Activated naive CD4-positive, alpha-beta T cell treated with anti-CD3 and anti-CD28 coated beads, Interleukin-2, amount 50 U/mL, for 16 hours (primary cell): Measurements from ENCODE around the gene TMBIM1.
A peak's percentile ranks its signal among the peaks of the same experiment; 100 is the strongest.
"Not testable (repeated sequence)": the region's sequence is repeated elsewhere in the genome, so short reads cannot be mapped to it uniquely, and the experiment has no call there.

Experiments used
- DNase-seq: peaks from one replicate; pipeline ENCODE4 v3.0.0-alpha.2; 2020

TMBIM1 gene

DNA sequence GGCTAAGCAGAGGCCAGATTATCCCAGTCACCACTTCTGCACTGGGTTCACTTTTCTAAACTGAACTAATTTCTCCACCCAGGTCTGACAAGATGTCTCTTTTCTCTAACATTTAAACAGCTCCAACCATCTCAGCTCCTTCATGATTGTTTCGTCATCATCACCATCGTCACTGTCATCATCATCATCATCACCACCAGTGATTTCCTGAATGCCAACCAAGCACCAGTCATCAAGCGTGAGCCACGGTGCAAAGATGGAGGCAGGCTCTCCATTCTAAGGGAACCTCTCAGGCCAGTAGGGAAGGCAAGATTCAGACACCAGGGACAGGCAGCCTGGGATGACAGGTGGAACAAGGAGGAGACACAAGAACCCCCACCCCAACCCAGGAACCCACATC, 25.5 kb upstream of the TMBIM1 start:
- DNase-seq, result no peak

DNA sequence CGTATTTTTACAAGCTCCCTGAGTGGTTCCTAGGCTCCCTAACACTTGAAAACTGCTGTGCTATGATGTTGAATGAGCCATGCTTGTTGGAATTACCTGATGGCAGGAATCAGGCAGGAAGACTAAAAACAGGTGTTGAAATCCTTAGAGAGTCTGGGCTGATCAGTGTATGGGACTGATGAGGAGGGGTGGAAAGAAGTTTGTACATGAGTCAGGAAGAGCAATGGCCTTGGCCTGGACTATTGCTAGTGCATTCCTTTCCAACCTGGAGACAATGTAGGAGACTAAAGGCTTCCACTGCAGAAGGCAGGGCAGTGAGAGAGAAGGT, 25.0 kb upstream of the TMBIM1 start:
- no peak for DNase-seq

DNA sequence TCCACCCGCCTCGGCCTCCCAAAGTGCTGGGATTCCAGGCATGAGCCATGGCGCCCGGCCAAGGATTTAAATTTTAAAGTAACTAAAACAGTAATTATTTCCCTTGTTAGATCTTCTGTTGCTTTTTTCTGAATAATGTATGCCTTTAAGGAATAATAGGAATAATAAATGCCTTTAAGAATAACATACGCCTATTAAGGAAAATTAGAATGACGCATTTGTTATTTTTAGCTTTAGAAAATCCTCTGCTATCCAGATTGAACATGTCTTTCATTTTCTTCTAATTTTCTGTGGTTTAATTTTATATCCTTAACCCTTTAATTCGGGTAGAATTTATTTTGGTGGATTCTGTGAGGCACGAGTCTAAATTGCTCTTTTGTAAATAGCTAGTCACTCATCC, 23.1 kb upstream of the TMBIM1 start:
- no peak for DNase-seq

DNA sequence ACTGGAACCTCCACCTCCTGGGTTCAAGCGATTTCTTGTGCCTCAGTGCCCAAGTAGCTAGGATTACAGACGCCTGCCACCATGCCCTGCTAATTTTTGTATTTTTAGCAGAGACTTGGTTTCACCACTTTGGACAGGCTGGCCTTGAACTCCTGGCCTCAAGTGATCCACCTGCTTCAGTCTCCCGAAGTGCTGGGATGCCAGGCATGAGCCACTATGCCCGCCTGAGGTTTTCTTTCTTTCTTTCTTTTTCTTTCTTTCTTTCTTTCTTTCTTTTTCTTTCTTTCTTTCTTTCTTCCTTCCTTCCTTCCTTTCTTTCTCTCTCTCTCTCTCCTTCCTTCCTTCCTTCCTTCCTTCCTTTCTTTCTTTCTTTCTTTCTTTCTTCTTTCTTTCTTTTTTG, 22.5 kb upstream of the TMBIM1 start:
- DNase-seq, result not testable (repeated sequence)

DNA sequence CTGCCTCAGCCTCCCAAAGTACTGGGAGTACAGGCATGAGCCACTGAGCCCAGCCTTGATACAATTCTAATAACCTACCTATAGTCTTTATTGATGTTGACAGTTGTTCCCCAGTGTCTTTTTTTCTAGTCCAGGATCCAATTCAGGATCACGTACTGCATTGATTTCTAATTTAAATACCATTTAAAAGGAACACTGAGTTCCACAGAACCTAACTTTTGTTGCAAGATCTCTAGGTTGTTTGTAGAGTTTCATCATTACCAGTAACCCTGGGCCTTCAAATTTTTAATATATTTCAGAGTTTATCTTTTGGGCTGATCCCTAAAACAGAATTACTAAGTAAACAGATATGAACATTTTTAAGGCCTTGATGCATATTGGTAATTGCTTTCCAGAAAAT, 21.1 kb upstream of the TMBIM1 start:
- DNase-seq, result no peak

DNA sequence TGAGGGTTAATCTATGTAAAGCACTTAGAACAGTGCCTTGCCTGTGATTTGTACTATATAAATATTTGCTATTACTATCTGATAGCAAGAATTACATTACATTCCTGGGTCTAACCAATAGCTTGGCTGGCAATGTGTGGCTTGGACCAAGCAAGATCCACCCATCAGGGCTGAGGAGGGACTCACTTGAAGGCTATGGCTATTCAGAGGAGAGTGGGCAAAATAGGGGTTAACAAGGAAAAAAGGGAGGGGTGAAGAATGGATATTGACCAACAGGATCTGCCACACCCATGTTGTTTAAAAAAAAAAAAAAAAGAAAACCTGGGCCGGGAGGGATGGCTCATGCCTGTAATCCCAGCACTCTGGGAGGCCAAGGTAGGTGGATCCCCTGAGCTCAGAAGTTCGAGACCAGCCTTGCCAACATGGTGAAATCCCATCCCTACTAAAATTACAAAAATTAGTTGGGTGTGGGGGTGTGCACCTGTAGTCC, 20.0 kb upstream of the TMBIM1 start:
- DNase-seq, result no peak

DNA sequence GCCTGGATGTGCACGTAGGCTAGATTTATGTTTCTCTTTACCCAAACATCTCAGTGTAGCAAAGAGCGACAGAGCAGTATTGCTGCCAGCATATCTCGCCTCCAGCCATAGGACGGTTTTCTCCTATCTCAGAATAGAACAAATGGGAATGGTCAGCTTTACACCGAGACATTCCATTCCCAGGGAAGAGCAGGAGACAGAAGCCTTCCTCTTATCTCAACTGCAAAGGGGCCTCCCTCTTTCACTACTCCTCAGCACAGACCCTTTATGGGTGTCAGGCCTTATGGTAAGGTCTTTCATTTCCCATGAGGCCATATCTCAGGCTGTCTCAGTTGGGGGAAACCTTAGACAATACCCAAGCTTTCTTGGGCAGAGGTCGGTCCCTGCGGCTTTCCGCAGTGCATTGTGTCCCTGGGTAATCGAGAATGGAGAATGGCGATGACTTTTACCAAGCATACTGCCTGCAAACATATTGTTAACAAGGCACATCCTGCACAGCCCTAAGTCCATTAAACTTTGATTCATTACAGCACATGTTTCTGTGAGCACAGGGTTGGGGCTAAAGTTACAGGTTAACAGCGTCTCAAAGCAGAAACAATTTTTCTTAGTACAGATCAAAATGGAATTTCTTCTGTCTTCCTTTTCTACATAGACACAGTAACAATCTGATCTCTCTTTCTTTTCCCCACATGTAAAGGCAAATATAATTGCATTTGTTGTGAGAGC, 19.4 kb upstream of the TMBIM1 start:
- not testable (repeated sequence) for DNase-seq

DNA sequence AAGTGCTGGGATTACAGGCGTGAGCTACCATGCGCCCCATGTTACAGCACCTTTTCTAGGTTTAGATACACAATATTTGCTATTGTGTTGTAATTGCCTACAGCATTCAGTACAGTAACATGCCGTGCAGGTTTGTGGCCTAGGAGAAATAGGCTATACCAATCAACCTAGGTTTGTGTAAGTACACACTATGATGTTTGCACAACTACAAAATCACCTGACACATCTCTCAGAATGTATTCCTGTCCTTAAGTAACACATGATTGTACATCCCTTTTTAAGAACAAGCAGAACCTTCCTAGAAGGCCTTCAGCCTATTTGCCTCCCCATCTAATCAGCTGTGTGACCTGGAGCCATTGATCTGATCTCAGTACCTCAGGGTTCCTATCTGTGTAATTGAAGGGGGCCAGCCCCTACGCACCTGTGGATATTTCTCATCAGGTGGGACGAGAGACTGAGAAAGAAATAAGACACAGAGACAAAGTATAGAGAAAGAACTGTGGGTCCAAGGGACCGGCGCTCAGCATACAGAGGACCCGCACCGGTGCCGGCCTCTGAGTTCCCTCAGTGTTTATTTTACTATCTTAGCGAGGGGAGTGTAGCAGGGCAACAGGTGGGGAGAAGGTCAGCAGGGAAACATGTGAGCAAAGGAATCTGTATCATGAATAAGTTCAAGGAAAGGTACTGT, 18.7 kb upstream of the TMBIM1 start:
- DNase-seq, result no peak

DNA sequence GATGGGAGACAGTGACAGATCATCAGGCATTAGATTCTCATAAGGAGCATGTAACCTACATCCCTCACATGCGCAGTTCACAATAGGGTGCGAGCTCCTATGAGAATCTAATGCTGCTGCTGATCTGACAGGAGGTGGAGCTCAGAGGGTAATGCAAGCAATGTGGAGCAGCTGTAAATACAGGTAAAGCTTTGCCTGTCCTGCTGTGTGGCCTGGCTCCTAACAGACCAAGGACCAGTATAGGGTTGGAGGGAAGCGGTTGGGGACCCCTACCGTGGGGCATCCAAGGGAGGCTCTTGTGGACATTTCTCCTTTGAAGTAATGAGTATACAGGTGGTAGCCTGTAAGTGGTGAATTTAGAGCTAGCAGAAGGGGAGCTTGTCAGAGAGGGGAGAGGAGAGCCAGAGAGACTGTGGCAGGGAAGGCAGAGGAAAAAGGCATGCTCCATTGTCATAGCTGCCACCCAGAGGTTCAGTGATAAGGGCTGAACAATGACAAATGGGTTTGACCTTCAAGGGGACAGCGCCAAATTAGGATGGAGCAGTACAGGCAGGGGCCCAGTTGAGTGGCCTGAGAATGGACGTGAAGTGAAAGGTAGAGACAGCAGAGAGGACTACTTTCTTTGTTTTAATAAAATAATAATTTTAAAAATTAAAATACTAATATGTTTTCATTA, 15.2 kb upstream of the TMBIM1 start:
- DNase-seq, result no peak

DNA sequence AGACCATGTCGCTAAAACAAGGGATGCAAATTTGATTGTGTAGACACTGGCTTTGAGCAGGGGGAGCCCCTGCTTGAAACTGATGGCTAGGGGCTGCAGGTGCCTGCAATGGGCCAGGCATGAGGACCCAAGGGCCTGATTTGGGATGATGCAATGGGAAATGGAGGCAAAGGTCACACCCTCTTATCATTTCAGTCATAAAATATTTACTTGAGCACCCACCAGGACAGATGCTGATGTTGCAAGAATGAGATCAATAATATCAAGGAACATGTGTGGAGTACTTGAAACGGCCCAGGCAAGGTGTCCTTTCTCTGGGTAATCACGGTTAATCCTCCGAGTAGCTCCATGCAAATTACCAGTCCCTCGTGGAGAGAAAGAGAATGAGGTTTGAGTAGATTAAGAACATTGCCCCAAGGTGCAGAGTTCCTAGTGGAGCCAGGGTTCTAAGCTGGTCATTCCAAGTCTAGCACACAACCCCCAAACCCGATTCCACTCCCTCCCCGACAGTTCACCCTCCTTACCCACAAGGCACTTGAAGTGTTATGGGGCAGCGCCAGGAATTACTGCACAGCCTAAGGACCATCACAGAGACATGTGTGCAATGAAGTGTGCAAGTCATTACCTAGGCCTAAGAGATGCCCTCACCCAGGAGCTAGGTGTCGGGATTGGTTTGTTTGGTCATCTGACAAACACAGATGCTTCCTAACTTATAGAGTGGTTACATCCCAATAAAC, 14.0 kb upstream of the TMBIM1 start:
- no peak for DNase-seq

DNA sequence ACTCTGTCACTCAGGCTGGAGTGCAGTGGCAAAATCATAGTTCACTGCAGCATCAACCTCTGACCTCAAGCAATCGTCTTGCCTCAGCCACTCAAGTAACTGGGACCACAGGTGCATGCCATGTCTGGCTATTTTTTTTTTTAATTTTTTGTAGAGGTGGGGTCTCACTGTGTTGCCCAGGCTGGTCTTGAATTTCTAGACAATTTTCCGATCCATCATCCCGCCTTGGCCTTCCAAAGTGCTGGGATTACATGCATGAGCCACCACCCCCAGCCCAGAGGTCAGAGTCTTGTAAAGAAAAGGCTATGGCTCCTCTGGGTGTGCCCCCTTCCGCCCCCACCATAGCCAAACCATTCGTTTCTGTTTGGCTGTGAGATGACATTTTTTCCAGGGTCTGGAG, 13.1 kb upstream of the TMBIM1 start:
- DNase-seq, result no peak

DNA sequence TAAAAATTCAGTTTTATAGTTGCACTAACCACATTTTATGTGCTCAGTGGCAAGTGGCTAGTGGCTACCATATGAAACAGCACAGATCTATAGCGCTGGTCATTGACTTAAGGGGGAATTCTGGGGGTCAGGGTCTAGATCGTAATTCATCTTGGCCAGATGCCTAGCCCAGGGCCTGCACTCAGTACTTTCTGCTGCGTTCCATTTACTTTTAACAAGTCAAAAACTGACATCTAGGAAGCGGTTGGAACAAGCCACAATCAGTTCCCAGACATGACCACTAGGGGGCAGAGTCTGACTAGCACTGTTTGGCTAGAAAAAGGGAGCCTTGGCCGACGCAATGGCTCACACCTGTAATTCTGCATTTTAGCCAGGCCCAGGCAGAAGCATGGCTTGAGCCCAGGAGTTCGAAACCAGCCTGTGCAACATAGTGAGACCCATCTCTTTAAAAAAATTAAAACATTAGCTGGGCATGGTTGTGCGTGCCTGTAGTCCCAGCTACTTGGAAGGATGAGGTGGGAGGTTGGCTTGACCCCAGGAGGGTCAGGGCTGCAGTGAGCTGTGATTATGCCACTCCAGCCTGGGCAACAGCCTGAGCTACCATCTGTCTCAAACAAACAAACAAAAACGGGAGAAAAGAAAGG, 9.0 kb upstream of the TMBIM1 start:
- peak; percentile 83 for DNase-seq

DNA sequence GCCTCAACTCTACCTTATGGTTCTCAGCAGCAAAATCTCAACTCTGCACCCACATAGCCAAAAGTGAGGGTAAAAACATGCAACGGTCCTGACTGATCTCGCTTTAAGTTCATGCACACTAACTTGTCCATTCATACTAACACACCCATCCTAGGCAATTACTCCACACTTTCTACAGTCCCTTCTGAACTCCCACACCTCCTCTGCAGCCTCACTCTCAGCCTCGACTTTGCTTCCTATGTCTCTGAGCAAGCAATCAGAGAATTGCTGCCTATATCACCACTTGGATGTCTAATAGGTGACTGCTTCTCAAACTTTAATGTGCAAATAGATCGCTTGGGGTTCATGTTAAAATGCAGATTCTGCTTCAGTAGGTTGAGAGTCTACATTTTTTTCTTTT, 7.8 kb upstream of the TMBIM1 start:
- DNase-seq, result no peak

DNA sequence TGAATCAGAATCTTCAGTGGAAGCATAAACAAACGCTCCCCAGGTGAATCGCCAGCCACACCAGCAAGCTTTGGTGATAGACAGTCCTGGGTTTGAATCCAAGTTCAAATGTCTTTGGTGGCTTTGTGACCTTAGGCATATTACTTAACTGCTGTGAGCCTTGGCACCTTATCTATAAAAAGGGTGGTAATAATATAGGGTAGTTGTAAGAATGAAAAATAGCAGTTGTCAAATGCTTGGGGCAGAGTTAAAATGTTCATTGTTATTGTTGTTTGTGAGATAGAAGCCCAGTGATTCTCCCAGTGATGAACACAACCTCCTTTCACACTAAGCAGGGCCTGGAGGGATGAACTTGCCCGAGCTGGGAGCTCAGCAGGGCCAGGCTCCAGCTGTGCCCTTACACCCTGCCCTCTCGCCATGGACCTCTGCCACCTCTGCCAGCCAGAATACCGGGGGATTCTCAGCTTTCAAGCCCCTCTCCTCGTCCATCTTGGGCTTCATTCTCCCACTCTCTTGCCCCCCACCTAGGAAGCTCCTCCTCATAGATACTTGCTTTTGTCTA, 6.1 kb upstream of the TMBIM1 start:
- no peak for DNase-seq

DNA sequence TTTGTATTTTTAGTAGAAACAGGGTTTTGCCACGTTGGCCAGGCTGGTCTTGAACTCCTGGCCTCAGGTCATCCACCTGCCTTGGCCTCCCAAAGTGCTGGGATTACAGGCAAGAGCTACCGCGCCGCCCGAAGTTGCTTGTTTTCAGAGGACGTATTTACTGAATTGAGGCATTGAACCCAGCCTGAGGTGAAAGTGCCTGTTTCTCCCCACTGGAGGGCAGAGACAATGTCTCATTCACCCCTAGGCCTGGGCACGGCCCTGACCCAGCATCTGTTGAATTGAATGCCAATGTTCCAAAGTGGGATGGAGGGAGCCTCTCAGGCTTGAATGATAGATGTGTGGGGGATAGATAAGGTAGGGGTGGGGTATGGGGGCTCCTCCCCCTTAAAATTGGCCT, 4.5 kb upstream of the TMBIM1 start:
- no peak for DNase-seq

DNA sequence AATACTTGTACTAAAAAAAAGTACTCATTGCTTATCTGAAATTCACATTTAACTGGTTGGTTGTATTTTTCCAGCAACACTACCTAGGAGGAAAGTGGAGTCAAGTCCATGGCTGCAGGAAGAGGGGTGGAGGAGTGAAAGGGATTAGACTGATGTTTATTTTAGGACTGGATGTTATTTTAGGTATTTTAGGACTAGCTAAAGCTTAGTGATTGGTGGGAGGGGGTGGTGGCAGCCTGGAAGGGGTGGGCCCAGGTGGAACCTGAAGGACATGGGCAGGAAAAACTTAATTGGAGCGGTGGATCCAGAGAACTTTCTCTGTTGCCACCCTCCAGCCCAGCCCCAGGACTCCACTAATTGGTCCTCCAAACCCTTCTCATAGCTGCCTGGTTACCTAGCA, 3.9 kb upstream of the TMBIM1 start:
- DNase-seq, result no peak

DNA sequence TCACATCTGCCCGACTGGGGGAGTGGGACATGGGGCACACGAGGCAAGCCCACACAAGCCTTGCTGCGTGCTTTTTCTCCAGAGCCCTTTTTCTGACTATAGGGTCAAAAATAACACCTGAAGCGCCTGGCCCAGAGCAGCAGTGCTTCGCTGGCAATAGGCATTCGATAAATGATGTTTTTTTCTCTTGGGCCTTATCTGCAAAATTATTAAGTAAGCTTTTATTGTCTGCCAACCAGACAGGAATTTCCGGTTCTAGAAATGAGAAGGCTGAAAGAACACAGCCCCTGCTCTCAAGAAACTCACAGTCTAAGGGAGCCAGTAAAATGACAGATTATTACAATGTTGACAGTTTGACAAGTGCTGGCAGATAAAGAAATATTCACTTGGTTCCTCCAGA, 2.7 kb upstream of the TMBIM1 start:
- no peak for DNase-seq

DNA sequence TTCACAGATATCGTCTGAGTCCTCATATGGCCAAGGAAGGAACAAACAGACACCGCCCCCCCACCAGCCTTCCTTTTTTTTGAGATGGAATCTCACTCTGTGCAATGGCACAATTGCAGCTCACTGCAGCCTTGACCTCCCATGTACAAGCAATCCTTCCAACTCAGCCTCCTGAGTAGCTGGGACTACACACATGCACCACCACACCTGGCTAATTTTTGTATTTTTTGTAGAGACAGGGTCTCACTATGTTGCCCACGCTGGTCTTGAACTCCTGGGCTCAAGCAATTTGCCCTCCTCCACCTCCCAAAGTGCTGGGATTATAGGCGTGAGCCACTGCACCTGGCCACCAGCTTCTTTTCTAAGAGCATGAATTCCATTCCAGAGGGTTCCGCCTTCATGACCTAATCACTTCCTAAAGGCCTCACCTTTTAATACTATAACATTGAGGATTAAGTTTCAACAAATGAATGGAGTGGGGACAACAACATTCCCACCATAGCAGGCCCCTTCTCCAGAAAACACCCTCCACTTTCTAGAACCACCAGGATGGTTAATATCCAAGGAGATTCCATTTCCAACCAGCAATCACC, 2.2 kb upstream of the TMBIM1 start:
- DNase-seq, result no peak

DNA sequence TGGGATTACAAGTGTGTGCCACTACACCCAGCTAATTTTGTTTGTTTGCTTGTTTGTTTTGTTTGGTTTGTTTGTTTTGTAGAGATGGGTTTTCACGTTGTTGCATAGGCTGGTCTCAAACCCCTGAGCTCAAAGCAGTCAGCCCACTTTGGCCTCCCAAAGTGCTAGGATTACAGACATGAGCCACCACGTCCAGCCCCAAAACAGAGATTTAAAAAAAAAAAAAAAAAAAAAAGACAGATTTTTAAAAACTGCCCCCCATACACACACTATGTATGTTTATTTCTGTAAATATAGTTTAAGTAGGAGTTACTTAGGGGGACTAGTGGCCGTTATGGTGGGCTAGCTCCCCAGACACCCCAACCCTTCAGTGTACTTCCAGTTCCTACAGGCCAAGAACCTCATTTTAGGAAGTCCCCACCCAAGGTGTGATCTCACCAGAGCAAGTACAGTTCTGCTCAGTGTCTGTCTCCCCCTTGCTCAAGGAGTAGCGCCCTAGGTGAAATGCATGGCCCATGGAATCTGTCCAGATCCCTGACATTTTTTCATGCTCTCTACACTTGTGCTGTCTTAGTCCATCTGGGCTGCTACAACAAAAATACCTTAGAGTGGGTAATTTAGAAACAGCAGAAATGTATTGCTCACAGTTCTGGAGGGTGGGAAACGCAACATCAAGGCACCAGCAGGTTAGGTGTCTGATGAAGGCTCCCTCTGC, 1.6 kb upstream of the TMBIM1 start:
- DNase-seq, result no peak

DNA sequence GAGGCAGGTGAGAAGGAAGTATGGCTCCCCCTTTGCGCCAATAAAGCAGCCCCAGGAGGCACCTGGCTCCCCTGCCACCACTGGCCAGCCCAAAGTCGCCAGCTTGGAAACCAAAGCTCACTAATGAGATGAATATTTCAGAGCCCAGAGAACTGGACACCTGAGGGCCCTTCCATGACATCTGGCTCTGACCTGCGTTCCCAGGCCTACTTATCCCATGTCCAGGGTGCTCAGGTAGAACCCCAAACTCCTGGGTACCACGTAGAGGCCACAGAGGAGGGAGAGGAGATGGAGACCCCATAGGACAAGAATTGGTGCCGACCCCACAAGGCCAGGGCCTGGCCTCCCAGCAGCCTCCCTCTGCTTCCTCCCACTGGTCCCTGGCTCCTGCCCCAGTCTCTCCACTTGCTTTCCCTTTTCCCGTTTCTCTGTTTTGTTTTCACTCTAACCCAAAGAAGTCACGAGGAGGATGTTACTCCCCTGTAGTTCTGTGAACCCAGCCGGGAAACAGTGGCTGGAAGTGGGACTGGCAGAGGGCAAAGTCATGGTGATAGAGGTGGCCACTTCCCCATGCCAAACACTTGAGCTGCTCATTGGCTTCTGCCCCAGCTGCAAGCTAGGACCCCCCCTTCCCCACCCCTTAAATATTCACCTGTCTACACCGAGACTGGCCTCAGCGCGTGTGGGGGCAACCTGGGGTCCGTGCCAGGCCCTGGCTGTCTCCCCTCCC, 820 bp downstream of the TMBIM1 start:
- DNase-seq, result no peak
